HG03457 (cell line): Measurements from ENCODE around the gene NPY1R.

Experiments
- ATAC-seq: cut with Tn5 transposase; IDR thresholded peaks from one replicate; pipeline ENCODE4 v1.9.1; 2021; ENCODE audit warnings: moderate number of reproducible peaks; ENCODE audit not compliant: unreplicated experiment

Gene NPY1R

DNA sequence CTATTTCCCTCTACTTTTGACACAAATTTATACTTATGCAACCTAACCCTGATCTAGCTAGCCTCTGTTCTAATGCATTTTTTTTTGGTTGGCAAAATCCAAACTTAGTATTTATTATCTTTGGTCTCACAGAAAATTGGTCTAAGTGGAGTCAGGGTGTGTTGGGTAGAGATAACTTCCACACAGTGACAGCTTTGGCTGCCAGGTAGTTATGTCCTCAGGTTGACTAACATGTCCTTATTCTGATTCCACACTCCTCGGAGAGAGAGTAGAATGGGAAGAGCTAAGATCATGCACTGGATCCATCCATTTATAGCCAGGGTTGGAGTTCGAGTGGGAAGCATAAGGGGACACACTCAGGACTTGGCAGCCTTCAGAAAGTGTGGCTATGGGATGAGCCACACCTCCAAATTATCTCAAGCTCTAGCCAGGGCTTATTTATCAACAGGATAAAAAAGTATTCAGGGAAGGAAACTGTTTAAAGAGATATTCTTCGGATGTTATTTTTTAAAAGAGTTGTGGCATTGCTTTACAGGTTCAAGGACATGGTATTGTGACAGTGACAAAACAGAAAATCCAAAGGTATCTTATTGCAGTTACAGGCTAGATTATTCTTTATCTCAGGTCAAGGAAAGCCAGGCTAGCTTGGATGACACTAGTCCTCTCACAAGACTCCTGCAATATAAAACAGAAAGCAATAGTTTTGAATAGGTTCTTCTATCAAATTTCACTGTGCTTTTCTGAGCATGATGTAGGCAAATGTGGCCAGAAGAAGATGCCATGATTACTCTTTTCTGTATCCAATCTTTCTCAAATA, 51.5 kb downstream of the NPY1R start:
- ATAC-seq = no peak

DNA sequence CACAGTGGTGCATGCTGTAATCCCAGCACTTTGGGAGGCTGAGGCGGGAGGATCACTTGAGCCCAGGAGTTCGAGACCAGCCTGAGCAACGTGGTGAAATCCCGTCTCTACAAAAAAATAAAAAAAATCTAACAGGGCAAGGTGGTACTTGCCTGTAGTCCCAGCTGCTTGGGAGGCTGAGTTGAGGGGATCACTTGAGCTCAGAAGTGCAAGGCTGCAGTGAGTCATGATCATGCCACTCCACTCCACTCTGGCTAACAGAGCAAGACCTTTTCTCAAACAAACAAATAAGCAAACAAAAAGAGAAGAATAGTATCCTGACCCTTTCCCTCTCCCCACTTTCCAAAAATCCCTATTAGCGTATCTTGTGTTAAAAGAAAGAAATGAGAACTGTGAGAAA, 52.7 kb downstream of the NPY1R start:
- ATAC-seq = no peak

GRCh38 chr4:163274861-163275260, 57.5 kb downstream of the NPY1R start:
- ATAC-seq = no peak
